Activated CD4-positive, alpha-beta memory T cell treated with anti-CD3 and anti-CD28 coated beads, Interleukin-2, amount 10 ng/mL, durations not matched to agents 7 days and 5 days (primary cell): ENCODE data around the gene PPP1R27. TPM values are rescaled to one million over a fixed set of nuclear protein-coding genes. Genes with fewer than 3 reads are reported as not detected.
A peak's percentile ranks its signal among the peaks of the same experiment; 100 is the strongest.

Experiments used
- CTCF ChIA-PET: fragments of 350-600 bp; sonication (Branson Sonifier 250); formaldehyde crosslinking; loops from one replicate; lab custom pipeline; 2021; ENCODE audit warnings: antibody characterized with exemption, inconsistent platforms; lab: Charles Lee
- POLR2A ChIA-PET: fragments of 350-600 bp; sonication (Branson Sonifier 250); formaldehyde crosslinking; loops from one replicate; lab custom pipeline; 2021; ENCODE audit warnings: antibody characterized with exemption; lab: Charles Lee
- DNase-seq: peaks from one replicate; pipeline ENCODE4 v3.0.0-alpha.2; 2020
- H3K27ac Mint-ChIP-seq: one replicate; pipeline ENCODE4 v1.8.0; 2021; ENCODE audit warnings: mild to moderate bottlenecking, mixed read lengths
- H3K27me3 Mint-ChIP-seq: one replicate; pipeline ENCODE4 v1.8.0; 2021; ENCODE audit warnings: mixed read lengths
- H3K36me3 Mint-ChIP-seq: one replicate; pipeline ENCODE4 v1.8.0; 2021; ENCODE audit warnings: low read depth, mixed read lengths
- H3K4me1 Mint-ChIP-seq: one replicate; pipeline ENCODE4 v1.8.0; 2021; ENCODE audit warnings: mixed read lengths
- H3K4me3 Mint-ChIP-seq: one replicate; pipeline ENCODE4 v1.8.0; 2021; ENCODE audit warnings: mild to moderate bottlenecking, mixed read lengths
- H3K9me3 Mint-ChIP-seq: one replicate; pipeline ENCODE4 v1.8.0; 2021; ENCODE audit warnings: mixed read lengths
- total RNA-seq, 2 experiments: library from RNA; stranded (reverse); gene quantifications; one replicate each; pipeline ENCODE4 v1.2.3, GENCODE V29; 2021

Gene PPP1R27
- total RNA-seq, 2 experiments from 2014 or later: not detected

DNA sequence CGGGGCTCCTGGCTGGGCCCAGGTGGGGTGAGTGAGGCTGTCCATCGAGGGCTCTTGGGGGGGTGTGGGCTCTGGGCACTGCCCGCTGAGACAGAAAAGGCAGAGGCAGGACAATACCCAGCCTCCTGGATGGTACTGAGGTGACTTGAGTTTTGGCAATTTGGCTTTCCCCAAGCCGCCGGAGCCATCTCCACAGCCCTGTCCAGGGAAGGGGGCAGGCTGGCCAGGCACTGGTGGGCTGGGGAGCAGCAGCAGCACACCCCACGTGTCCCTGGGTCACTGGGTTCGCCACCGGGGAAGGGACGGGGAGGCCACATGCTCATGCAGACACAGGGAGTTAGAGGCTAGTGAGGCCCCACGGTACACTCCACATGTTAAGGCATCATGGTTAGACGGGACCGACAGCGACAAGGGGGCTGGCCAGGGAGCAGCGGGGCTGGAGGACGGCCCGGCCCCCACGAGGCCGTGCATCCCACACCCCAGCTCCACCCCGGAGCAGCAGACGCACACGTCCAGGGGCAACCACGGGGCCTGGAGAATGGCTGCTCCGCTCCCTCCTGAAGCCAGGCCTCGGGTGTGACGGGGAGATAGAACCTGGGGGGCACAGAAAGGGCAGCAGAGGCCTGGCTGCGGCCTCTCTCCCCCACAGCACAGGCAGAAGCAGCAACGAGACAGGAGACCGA lies 33.3 kb upstream of the PPP1R27 start:
- H3K4me1 Mint-ChIP-seq: peaks cover 51% of the 10 kb centered on the region
- no peak overlapping the region for H3K27ac Mint-ChIP-seq
- peaks cover 54% of the 10 kb centered on the region for H3K36me3 Mint-ChIP-seq
- peak; percentile 21 for DNase-seq
- H3K27me3 Mint-ChIP-seq: no peaks in the 10 kb centered on the region
- CTCF ChIA-PET: no interaction called here
- no peaks in the 10 kb centered on the region for H3K9me3 Mint-ChIP-seq
- peak overlapping the region; percentile 17 for H3K4me3 Mint-ChIP-seq
- POLR2A ChIA-PET: interaction anchor here (0.6 to 6.6 kb wide), 5 partner anchors 7 to 165 kb away, joined by 3 to 133 read pairs (median 6); partner anchors contain the start of genes MRPL12 and P4HB

DNA sequence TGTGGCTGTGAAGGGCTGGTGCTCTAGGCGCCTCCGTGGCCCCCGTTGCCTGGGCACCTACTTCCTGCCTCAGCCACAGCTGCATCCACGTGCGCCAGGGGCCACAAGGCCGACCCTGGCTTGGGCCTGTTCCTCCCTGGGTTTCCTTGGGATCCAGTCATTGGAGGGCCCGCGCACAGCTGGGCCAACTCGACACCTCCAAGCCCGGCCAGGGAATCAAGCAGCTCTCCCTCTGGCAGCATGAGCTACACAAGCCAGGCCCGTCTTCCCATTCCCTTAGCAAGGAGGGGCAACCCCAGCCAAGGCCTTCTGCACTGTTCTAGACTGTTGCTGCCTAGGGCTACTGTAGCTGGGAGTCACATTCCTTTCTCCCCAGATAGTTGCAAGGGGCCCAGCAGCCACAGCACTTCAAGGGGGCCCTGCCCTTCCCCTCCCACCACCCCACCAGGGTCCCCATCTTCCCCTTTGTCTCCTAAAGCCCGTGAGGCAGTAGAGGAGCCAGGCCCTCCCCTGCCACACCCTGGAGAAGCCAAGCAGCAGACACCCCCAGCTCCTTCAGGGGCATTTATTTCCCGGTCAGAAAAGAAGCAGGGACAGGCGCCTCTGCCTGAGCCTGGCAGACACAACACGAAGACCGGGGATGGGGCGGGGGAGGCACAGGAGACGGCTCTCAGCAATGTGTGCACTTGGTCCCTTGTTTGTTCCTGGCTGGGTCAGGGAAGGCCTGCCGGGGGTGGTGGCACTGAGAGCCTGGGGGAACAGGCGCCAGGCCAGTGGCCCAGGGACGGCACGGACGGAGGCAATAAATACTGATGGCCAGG lies 32.5 kb upstream of the PPP1R27 start:
- peaks cover 51% of the 10 kb centered on the region for H3K4me1 Mint-ChIP-seq
- peak overlapping the region; percentile 68 for H3K27ac Mint-ChIP-seq
- H3K9me3 Mint-ChIP-seq: no peaks in the 10 kb centered on the region
- H3K27me3 Mint-ChIP-seq: no peaks in the 10 kb centered on the region
- POLR2A ChIA-PET: interaction anchor here (0.6 to 2.6 kb wide), 10 partner anchors 9 to 165 kb away, joined by 3 to 10 read pairs (median 4); partner anchors contain the start of genes MCRIP1 and MRPL12
- no peak for DNase-seq
- peak overlapping the region; percentile 30 for H3K4me3 Mint-ChIP-seq
- CTCF ChIA-PET: no interaction called here
- peaks cover 54% of the 10 kb centered on the region for H3K36me3 Mint-ChIP-seq

DNA sequence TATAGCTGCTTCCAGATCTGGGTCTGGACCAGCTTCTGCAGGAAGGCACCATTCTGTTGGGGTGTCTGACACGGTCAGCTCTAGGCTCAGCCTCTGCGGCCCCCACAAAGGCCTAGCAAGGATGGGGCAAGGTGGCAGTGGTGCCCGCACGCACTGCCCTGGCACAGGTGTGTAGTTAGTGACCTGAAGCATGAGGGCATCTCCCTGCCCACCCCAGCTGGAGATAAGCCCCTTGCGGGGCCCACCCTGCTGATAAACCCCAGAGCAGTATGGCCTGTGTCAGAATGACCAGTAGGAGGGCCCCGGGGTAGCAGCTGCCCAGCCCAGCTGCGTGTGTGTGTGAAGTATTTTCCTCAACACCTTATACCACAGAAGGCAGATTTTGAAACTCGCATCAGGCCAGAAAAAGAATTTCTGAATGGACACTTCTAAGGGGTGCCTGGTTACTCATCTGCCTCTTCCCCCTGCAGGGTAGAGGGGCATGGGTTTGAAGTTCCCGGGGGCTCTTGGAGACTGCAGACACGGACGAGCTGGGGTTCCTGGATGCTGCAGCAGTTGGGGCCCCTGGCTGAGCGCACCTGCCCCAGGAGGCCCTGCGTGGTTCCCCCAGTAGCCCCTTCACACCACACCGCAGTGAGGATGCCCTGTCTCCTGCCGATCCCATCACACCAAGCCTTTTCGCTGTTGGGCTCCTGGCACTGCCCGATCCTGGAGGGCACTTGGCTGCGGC lies 31.8 kb upstream of the PPP1R27 start:
- no peaks in the 10 kb centered on the region for H3K27me3 Mint-ChIP-seq
- no peaks in the 10 kb centered on the region for H3K9me3 Mint-ChIP-seq
- ChIA-PET POLR2A (interaction anchor here (0.6 to 2.6 kb wide), 15 partner anchors 8 to 183 kb away, joined by 3 to 10 read pairs (median 4); partner anchors contain the start of genes ALYREF, ARL16, HGS and MCRIP1), CTCF (no interaction called here)
- peak overlapping the region; percentile 68 for H3K27ac Mint-ChIP-seq
- H3K36me3 Mint-ChIP-seq: peaks cover 52% of the 10 kb centered on the region
- peaks cover 51% of the 10 kb centered on the region for H3K4me1 Mint-ChIP-seq
- DNase-seq: no peak
- H3K4me3 Mint-ChIP-seq: peak overlapping the region; percentile 13

DNA sequence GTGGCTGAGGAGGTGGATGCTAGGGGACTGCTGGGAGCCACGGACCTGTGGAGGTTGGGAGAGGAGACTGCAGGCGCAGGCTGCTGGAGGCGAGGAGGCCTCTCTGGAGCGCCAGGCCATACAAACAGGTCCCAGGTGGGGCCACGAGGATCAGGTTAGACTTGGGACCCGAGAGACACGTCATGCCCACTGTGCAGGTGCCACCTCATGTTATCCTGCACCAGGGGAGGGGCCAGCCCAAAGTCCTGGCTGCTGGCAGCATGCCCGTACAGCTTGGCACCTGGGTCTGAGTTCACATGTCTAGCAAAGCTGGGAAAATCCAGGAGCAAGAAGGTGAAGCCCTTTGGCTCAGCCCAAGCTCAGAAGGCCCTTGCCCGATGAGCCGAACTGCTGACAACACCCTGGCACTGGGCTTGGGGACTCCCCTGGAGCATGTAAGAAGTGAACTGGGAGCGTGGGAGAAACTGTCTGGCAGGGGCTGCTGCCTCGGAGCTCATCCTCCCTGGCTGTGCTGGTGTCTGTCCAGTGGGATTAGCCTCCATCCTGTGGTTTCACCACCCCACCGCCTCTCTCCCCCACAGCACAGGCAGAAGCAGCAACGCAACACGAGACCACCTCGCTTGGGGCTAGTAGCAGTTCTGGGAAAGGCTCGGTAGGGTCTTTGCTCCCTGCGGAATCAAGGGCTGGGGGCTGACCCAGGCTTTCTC lies 31.0 kb upstream of the PPP1R27 start:
- ChIA-PET CTCF (no interaction called here), POLR2A (interaction anchor here (0.6 to 2.6 kb wide), 10 partner anchors 9 to 183 kb away, joined by 3 to 10 read pairs (median 4); partner anchors contain the start of genes ALYREF, ARL16, HGS and MCRIP1)
- Mint-ChIP-seq H3K27me3 (no peaks in the 10 kb centered on the region), H3K4me3 (no peak overlapping the region), H3K27ac (peak overlapping the region; percentile 49), H3K36me3 (peaks cover 55% of the 10 kb centered on the region), H3K4me1 (peaks cover 53% of the 10 kb centered on the region), H3K9me3 (no peaks in the 10 kb centered on the region)
- DNase-seq: no peak

DNA sequence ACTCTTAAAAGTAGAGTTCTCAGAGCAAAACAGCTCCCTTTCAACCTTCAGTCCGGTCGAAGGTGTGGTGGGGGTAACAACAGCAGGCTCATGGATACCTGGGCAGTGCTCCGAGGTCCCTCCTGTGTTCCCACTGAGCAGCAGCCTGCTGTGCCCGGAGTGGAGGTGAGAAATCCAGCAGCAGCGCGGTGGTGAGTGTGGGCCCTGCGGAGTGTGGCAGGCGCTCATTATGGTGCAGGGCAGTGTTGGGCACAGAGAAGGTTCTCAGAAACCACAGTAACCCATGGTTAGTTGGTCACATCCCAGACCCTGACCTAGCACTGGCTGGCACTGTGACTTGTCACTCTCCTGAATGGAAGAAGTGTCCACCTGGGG lies 30.5 kb upstream of the PPP1R27 start:
- no peak overlapping the region for H3K4me3 Mint-ChIP-seq
- no peaks in the 10 kb centered on the region for H3K9me3 Mint-ChIP-seq
- peaks cover 53% of the 10 kb centered on the region for H3K4me1 Mint-ChIP-seq
- ChIA-PET CTCF (no interaction called here), POLR2A (interaction anchor here (0.7 to 2.6 kb wide), 4 partner anchors 9 to 111 kb away, joined by 3 to 10 read pairs (median 3); partner anchors contain the start of genes ALYREF and MCRIP1)
- no peaks in the 10 kb centered on the region for H3K27me3 Mint-ChIP-seq
- peak overlapping the region; percentile 49 for H3K27ac Mint-ChIP-seq
- peaks cover 54% of the 10 kb centered on the region for H3K36me3 Mint-ChIP-seq
- no peak for DNase-seq

DNA sequence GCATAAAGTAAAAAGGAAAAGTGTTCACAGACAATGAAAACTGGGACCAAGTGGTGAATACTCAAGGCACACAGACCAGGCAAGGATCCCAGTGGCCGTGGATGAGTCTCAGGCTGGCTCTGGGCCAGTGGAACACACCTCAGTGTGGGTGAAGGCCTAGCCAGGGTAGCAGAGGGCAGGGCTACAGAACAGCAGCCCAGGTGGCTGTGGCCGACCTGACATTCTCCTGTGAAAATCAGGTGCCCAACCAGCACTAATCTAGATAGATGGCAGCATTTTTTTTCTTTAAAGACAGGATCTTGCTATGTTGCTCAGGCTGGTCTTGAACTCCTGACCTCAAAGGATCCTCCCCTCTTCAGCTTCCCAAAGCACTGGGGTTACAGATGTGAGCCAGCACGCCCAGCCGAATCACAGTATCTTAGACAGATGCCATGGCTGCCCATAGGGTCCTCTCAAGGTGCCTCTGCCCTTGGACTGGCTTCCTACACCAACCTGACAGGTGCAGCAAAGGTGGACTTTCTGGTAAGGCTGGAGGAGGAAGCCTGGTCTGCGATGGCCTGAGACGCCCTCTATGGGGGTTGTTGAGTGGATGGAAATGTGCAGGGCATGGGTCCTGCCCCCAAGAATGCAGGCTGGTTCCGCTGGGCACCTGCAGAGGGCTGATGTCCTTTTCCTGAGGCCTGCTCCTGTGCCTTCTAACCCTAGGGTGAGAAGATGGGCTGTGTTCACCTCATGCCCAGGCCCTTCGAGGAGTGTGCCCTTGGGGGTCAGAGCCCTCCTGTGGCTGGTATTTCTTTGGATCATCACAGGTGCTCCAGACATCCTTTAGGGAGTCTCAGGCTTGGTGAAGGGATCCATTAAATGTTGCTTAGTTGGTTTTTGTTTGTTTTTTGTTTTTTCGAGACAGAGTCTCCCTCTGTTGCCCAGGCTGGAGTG lies 29.3 kb upstream of the PPP1R27 start:
- H3K9me3 Mint-ChIP-seq: no peaks in the 10 kb centered on the region
- peaks cover 49% of the 10 kb centered on the region for H3K36me3 Mint-ChIP-seq
- no peak for DNase-seq
- ChIA-PET POLR2A (interaction anchor here (0.6 to 6.6 kb wide), 3 partner anchors 7 to 27 kb away, joined by 3 to 133 read pairs (median 5); partner anchors contain the start of gene ARHGDIA), CTCF (no interaction called here)
- H3K27ac Mint-ChIP-seq: peak overlapping the region; percentile 68
- H3K4me1 Mint-ChIP-seq: peaks cover 47% of the 10 kb centered on the region
- H3K4me3 Mint-ChIP-seq: no peak overlapping the region
- H3K27me3 Mint-ChIP-seq: no peaks in the 10 kb centered on the region

DNA sequence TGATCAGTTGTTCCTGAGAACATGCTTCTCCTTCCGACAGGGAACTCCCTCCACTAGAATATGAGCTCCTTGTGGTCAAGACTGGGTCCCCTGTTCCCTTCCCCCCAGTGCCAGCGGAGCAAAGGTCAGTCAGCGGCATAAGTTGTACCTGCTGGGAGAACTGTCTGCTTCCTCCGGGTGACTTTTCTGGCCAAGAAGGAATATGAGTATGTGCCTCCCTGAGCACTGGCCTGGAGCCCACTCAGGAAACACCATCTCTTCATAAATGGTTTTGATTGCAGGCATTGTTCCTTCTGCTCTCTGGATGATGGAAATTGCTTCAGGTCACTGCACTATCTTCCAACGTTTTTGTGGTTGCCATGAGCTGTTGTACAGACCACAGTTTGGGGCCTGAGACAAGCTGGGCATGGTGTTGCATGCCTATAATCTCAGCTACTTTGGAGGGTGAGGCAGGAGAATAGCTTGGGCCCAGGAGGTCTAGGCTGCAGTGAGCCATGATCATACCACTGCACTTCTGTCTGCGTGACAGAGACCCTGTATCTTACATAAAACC lies 28.3 kb upstream of the PPP1R27 start:
- Mint-ChIP-seq H3K27ac (peak overlapping the region; percentile 68), H3K9me3 (no peaks in the 10 kb centered on the region), H3K4me1 (peaks cover 53% of the 10 kb centered on the region), H3K27me3 (no peaks in the 10 kb centered on the region), H3K36me3 (peaks cover 50% of the 10 kb centered on the region), H3K4me3 (peak overlapping the region; percentile 57)
- DNase-seq: no peak
- ChIA-PET CTCF (no interaction called here), POLR2A (interaction anchor here (0.6 to 6.6 kb wide), 3 partner anchors 8 to 28 kb away, joined by 3 to 133 read pairs (median 5); partner anchors contain the start of gene ARHGDIA)

DNA sequence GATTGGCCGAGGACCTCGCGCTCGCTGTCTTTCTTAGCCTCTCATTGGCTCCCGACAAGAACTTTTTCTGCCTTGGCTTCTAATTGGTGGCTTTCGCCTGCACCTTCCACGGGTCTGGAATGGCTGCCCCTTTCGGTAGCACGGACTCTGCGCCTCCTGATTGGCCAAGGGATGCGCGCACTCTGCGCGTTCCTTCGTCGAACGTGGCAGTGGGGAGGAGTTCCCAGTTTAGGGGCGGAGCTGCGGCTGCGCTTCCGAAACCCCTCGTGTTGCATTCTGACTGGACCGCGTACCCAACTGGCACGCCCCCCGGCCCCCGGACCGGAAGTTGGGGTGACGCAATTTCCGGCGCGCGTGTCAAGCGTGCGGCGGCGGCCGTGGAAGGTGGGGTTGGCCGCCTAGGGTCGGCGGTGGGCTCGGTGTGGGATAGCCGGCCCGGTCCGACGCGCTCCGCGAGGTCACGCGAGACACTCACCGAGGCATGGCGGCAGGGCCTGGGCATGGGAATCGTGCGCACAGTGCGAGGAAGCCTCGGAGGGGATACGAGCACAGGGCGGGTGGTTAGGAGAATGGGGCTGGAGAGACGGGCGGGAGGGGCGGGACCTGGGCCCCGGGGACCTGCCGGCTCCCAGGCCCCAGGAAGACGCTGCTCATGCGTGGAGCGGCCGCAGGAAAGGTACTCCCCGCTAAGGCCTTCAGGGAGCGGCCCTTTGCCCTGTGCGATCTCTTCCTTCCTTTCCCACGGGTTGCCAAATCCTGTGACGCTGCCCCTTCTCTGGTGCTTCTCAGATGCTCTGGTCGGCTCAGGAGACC lies 26.1 kb upstream of the PPP1R27 start:
- Mint-ChIP-seq H3K36me3 (peaks cover 44% of the 10 kb centered on the region), H3K4me1 (peaks cover 50% of the 10 kb centered on the region), H3K27me3 (no peaks in the 10 kb centered on the region), H3K9me3 (no peaks in the 10 kb centered on the region), H3K27ac (peak overlapping the region; percentile 97), H3K4me3 (peak overlapping the region; percentile 97)
- peak; percentile 99 for DNase-seq
- CTCF ChIA-PET: interaction anchor here (0.5 to 0.6 kb wide), 3 partner anchors 65 to 208 kb away, joined by 3 read pairs; no protein-coding TSS in a partner anchor
- POLR2A ChIA-PET: interaction anchor here (0.6 to 6.6 kb wide), 13 partner anchors 9 to 597 kb away, joined by 3 to 133 read pairs (median 4); partner anchors contain the start of genes ARHGDIA, MAFG, MCRIP1 and MRPL12

DNA sequence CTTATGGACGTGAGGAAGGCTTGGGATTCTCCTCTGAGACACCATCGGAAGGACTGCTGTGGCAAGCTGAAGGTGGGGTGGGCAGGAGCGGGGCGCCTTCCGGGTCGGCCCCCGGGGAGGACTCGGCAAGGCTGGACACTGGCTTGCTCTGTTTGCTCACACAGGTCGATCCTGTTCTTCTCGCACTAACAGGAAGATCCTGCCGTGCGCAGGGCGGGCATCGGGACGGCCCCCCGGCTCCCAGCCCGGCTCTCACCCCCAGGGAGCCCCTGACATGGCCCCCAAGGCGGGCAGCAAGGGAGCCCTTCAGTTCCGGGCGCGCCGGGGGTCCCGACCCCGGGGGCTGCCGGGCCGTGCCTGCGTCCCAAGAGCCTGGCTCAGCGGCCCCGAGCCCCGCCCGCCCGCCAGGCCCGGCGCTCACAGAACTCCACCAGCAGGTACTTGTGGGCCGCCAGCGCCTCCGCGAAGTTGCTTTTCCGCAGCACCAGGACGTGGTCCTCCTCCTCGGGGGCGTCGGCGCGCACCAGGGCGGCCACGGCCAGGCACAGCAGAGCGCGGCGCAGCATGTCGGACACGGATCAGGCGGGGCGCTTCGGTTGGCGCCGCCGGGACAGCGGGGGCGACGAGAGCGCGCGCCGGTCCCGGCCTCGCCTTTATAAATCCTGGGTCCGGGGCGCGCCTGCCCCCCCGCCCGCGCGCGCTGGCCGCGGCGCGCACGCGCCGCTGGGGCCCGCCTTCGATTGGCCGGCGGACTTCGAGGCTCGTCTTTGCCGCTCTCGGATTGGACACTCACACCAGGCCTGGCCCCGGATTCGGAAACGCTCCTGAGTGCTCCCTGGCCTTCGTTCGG lies 25.3 kb upstream of the PPP1R27 start, which contains the start of gene P4HB:
TSS of gene P4HB (minus strand) at position 630 of the 850 bp plus-strand sequence. CDS start at position 566, 64 bp downstream.
- H3K36me3 Mint-ChIP-seq: peaks cover 49% of the 10 kb centered on the region
- H3K27ac Mint-ChIP-seq: peak within 1 kb of the TSS; percentile 97
- POLR2A ChIA-PET: interaction anchor here (0.8 to 6.6 kb wide), 20 partner anchors 8 to 598 kb away, joined by 3 to 133 read pairs (median 5); partner anchors contain the start of genes ARHGDIA, ARL16, DUS1L and HGS
- DNase-seq: peak; percentile 33
- H3K4me1 Mint-ChIP-seq: peaks cover 51% of the 10 kb centered on the region
- H3K27me3 Mint-ChIP-seq: no peaks in the 10 kb centered on the region
- H3K4me3 Mint-ChIP-seq: peak within 1 kb of the TSS; percentile 98
- H3K9me3 Mint-ChIP-seq: no peaks in the 10 kb centered on the region
- CTCF ChIA-PET: interaction anchor here (0.5 to 1.3 kb wide), 4 partner anchors 11 to 157 kb away, joined by 3 to 5 read pairs (median 3); partner anchors contain the start of genes ARHGDIA, MCRIP1, MRPL12 and PPP1R27
